Neural progenitor cell (in vitro differentiated cells): ENCODE results near the gene KCNMA1.

Source experiments
- CTCF ChIP-seq: fragments of 200-600 bp; sonication (generic); IDR thresholded peaks from 2 replicates; pipeline ENCODE4 v1.5.1; 2017; ENCODE audit warnings: antibody characterized with exemption, mild to moderate bottlenecking
- EZH2 ChIP-seq: fragments of 200-600 bp; sonication (generic); IDR thresholded peaks from 2 replicates; pipeline ENCODE4 v1.6.1; 2017; ENCODE audit warnings: antibody characterized with exemption, mild to moderate bottlenecking, moderate library complexity
- EZH2phosphoT487 ChIP-seq: fragments of 200-600 bp; sonication (generic); IDR thresholded peaks from 2 replicates; pipeline ENCODE4 v1.6.1; 2017; ENCODE audit warnings: antibody characterized with exemption

- TF ChIP-seq EZH2phosphoT487 (no peak), EZH2 (no peak), CTCF (no peak)
These were observed 240.5 kb downstream of the KCNMA1 start for GRCh38 chr10:77397103-77397502.
